Keratinocyte (primary cell): ENCODE measurements around the gene TMA16. TPM values are rescaled to one million over a fixed set of nuclear protein-coding genes. Genes with fewer than 3 reads are reported as not detected.
"Not testable (repeated sequence)": the region's sequence is repeated elsewhere in the genome, so short reads cannot be mapped to it uniquely, and the experiment has no call there.

Experiments
- DNase-seq: peaks from one replicate; pipeline ENCODE4 v3.0.0-alpha.2; 2011; ENCODE audit warnings: low read depth, missing footprints, low spot score
- FAIRE-seq: peaks from 2 replicates; lab custom pipeline; 2011; peaks lifted over from hg19 to GRCh38; lab: Jason Lieb, UNC
- H2AFZ ChIP-seq: 2 replicates; pipeline ENCODE4 v1.6.0; 2012; ENCODE audit warnings: low read length, control low read depth, inconsistent platforms; ENCODE audit not compliant: control insufficient read depth
- H3K27ac ChIP-seq: 2 replicates; pipeline ENCODE4 v1.5.1; 2011; ENCODE audit warnings: low read length; ENCODE audit not compliant: control insufficient read depth, insufficient read depth
- H3K27me3 ChIP-seq: 3 replicates; pipeline ENCODE4 v1.6.0; 2011; ENCODE audit warnings: low read length; ENCODE audit not compliant: control insufficient read depth, insufficient read depth; ENCODE audit errors: extremely low read depth
- H3K36me3 ChIP-seq, 2 experiments: 2 replicates in 1 of 2; 3 replicates in 1 of 2; pipeline ENCODE4 v1.5.1; 2011; ENCODE audit warnings: low read length in 2 of 2, mild to moderate bottlenecking in 1 of 2; ENCODE audit not compliant: control insufficient read depth in 2 of 2, insufficient read depth in 2 of 2; ENCODE audit errors: extremely low read depth in 1 of 2
- H3K4me1 ChIP-seq: 3 replicates; pipeline ENCODE4 v1.5.1; 2011; ENCODE audit warnings: low read length; ENCODE audit not compliant: control insufficient read depth, insufficient read depth; ENCODE audit errors: extremely low read depth
- H3K4me2 ChIP-seq: 3 replicates; pipeline ENCODE4 v1.6.0; 2011; ENCODE audit warnings: low read depth, low read length; ENCODE audit not compliant: control insufficient read depth, insufficient read depth; ENCODE audit errors: extremely low read depth
- H3K4me3 ChIP-seq, 3 experiments: fragments of 200-600 bp in 1 of 3; sonication (generic) in 1 of 3; 2 replicates in 2 of 3; 3 replicates in 1 of 3; pipeline ENCODE4 v1.5.1; 2011 to 2016; ENCODE audit warnings: low read length in 3 of 3, mild to moderate bottlenecking in 3 of 3, control low read depth in 2 of 3, inconsistent platforms in 1 of 3, low read depth in 1 of 3, mixed read lengths in 1 of 3, mixed run types in 1 of 3, moderate library complexity in 1 of 3; ENCODE audit not compliant: control insufficient read depth in 2 of 3, insufficient read depth in 2 of 3; ENCODE audit errors: extremely low read depth in 1 of 3
- H3K79me2 ChIP-seq: 2 replicates; pipeline ENCODE4 v1.6.0; 2012; ENCODE audit warnings: low read length; ENCODE audit not compliant: control insufficient read depth, insufficient read depth
- H3K9ac ChIP-seq: 3 replicates; pipeline ENCODE4 v1.6.0; 2011; ENCODE audit warnings: low read length; ENCODE audit not compliant: control insufficient read depth, insufficient read depth; ENCODE audit errors: extremely low read depth
- H3K9me1 ChIP-seq: 3 replicates; pipeline ENCODE4 v1.6.0; 2011; ENCODE audit warnings: low read length; ENCODE audit not compliant: control insufficient read depth, insufficient read depth; ENCODE audit errors: extremely low read depth
- H3K9me3 ChIP-seq: 2 replicates; pipeline ENCODE4 v1.5.1; 2012; ENCODE audit warnings: low read depth, low read length; ENCODE audit not compliant: control insufficient read depth
- H4K20me1 ChIP-seq: 3 replicates; pipeline ENCODE4 v1.6.0; 2011; ENCODE audit warnings: low read length; ENCODE audit not compliant: control insufficient read depth, insufficient read depth; ENCODE audit errors: extremely low read depth
- EZH2 ChIP-seq: IDR thresholded peaks from one replicate; pipeline ENCODE4 v1.6.1; 2012; ENCODE audit warnings: inconsistent platforms, mild to moderate bottlenecking, low read length, moderate library complexity
- dilution Hi-C: fragments of 300-500 bp; cut with MboI; formaldehyde crosslinking; loops from one replicate; pipeline ENCODE4 v1.7.0; 2020; ENCODE audit warnings: low sequenced_read_pairs; ENCODE audit not compliant: extremely low pct_ligation_motif_present
- polyA plus RNA-seq, 5 experiments: library from polyadenylated mRNA; depleted of rRNA in 3 of 5; stranded (reverse) in 3 of 5; stranded (forward) in 1 of 5; unstranded in 1 of 5; fragments of >200 nt; gene quantifications; 1 replicate in 1 of 5; 2 replicates in 3 of 5; 3 replicates in 1 of 5; pipeline versions ENCODE4 v1.2.1 to v1.2.3, GENCODE V29; 2011 to 2012; ENCODE audit warnings: missing spikeins in 2 of 5, low read depth in 1 of 5, low replicate concordance in 1 of 5
- TF ChIP-seq, protein P1 (sequence below), 3 experiments: IDR thresholded peaks in 1 of 3; conservative IDR thresholded peaks in 1 of 3; optimal IDR thresholded peaks in 1 of 3; 2 replicates in 2 of 3; 3 replicates in 1 of 3; pipeline versions ENCODE3 to v1.5.1; 2011; ENCODE audit warnings: low read length in 3 of 3, mild to moderate bottlenecking in 3 of 3, moderate library complexity in 2 of 3, control low read depth in 1 of 3, inconsistent platforms in 1 of 3; ENCODE audit not compliant: insufficient read depth in 2 of 3; ENCODE audit errors: extremely low read depth in 1 of 3

Gene TMA16
- polyA plus RNA-seq, 1 donor (not counting 4 experiments of a cell fraction or from before 2014, with no cell fraction given): 21.3 TPM

DNA sequence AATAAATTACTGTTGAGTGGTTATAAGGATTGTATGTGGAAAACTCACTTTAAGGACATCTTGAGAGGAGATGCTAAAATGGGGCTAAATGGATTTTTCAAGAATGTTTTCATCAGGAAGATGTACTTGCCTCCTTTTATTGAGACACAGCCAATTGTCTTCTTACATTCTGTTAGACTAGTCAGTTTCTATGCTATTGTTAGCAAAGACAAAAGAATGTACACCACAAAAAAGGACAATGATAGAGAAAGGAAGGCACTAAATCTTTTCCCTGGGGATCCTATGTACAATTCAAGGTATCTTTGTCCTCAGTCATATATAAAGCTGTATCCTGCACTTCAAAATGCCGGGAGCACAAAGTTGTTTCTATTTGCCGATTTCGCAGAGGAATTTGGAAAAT, 42.6 kb downstream of the TMA16 start:
- Histone ChIP-seq H3K4me2 (no peak overlapping the region), H2AFZ (no peak overlapping the region), H3K4me1 (peaks cover 19% of the 10 kb centered on the region), H4K20me1 (no peaks in the 10 kb centered on the region), H3K9me3 (no peaks in the 10 kb centered on the region), H3K9ac (no peak overlapping the region), H3K79me2 (no peaks in the 10 kb centered on the region), H3K4me3 (no peak overlapping the region), H3K36me3 (peaks cover 0 to 4% of the 10 kb centered on the region in 2 experiments), H3K9me1 (no peaks in the 10 kb centered on the region), H3K27me3 (no peaks in the 10 kb centered on the region), H3K27ac (no peak overlapping the region)
- dilution Hi-C loops: no loop called here
- TF ChIP-seq EZH2: no peak
- TF ChIP-seq, protein P1, sequence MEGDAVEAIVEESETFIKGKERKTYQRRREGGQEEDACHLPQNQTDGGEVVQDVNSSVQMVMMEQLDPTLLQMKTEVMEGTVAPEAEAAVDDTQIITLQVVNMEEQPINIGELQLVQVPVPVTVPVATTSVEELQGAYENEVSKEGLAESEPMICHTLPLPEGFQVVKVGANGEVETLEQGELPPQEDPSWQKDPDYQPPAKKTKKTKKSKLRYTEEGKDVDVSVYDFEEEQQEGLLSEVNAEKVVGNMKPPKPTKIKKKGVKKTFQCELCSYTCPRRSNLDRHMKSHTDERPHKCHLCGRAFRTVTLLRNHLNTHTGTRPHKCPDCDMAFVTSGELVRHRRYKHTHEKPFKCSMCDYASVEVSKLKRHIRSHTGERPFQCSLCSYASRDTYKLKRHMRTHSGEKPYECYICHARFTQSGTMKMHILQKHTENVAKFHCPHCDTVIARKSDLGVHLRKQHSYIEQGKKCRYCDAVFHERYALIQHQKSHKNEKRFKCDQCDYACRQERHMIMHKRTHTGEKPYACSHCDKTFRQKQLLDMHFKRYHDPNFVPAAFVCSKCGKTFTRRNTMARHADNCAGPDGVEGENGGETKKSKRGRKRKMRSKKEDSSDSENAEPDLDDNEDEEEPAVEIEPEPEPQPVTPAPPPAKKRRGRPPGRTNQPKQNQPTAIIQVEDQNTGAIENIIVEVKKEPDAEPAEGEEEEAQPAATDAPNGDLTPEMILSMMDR (optimal IDR thresholded peaks at IDR 0.05 in 1 of 3, IDR thresholded peaks at IDR 0.05 in 1 of 3, conservative IDR thresholded peaks at IDR 0.05 in 1 of 3; ENCODE audit: extremely low read depth in 1 of 3, insufficient read depth in 2 of 3, low read length in 3 of 3): no peak
- no peak for FAIRE-seq
- DNase-seq: no peak

DNA sequence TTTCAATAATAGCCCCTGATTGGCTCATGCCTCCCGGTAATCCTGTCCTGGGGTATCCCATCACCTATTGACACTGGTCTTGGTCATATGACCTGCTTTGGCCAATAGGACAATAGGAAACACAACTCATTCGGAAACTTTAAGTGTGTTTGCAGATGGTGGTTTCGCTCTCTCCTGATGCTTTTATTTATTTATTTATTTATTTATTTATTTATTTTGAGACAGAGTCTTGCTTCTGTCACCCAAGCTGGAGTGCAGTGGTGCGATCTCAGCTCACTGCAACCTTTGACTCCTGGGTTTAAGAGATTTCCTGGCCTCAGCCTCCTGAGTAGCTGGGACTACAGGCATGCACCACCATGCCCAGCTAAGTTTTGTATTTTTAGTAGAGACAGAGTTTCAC, 44.3 kb downstream of the TMA16 start:
- H3K4me2 ChIP-seq, FAIRE-seq, DNase-seq, H3K27me3 ChIP-seq, H3K27ac ChIP-seq, H3K9me3 ChIP-seq, H2AFZ ChIP-seq, H3K9ac ChIP-seq, H3K4me3 ChIP-seq, dilution Hi-C loops, H3K36me3 ChIP-seq, H3K79me2 ChIP-seq, H4K20me1 ChIP-seq, H3K9me1 ChIP-seq: not testable (repeated sequence)
- H3K4me1 ChIP-seq: peaks cover 26% of the 10 kb centered on the region

DNA sequence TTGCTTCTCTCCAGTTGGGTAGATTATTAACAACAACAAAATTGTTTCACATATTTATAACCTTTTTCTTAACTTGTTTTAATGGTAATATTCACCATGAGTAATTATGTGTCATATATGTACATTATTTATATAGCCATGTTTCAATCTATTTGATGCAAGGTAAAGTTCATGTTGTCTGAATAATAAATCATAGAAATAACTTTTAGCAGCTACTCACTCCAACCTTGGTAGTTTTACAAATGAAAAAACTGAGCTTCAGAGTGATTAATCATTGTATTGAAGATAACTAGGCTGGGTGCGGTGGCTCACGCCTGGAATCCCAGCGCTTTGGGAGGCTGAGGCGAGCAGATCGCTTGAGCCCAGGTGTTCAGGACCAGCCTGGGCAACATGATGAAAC, 46.0 kb downstream of the TMA16 start:
- Histone ChIP-seq H3K4me1 (peaks cover 26% of the 10 kb centered on the region), H3K4me2 (no peak overlapping the region), H3K27me3 (no peaks in the 10 kb centered on the region), H4K20me1 (no peaks in the 10 kb centered on the region), H3K9ac (peak overlapping the region; percentile 17), H3K9me1 (peaks cover 4% of the 10 kb centered on the region), H3K9me3 (no peaks in the 10 kb centered on the region), H3K79me2 (no peaks in the 10 kb centered on the region), H2AFZ (no peak overlapping the region), H3K4me3 (no peak overlapping the region), H3K36me3 (no peaks in the 10 kb centered on the region), H3K27ac (peak overlapping the region; percentile 48)
- DNase-seq: no peak
- dilution Hi-C loops: no loop called here
- FAIRE-seq: no peak
- no peak for TF ChIP-seq EZH2
- TF ChIP-seq, protein P1 (optimal IDR thresholded peaks at IDR 0.05 in 1 of 3, IDR thresholded peaks at IDR 0.05 in 1 of 3, conservative IDR thresholded peaks at IDR 0.05 in 1 of 3; ENCODE audit: extremely low read depth in 1 of 3, insufficient read depth in 2 of 3, low read length in 3 of 3): no peak
